Measurements from ENCODE around the gene ATP2C2. TPM values are rescaled to one million over a fixed set of nuclear protein-coding genes. Genes with fewer than 3 reads are reported as not detected.
A peak's percentile ranks its signal among the peaks of the same experiment; 100 is the strongest.

The ATP2C2 gene
- total RNA-seq, 2 experiments from 2014 or later = not detected

DNA sequence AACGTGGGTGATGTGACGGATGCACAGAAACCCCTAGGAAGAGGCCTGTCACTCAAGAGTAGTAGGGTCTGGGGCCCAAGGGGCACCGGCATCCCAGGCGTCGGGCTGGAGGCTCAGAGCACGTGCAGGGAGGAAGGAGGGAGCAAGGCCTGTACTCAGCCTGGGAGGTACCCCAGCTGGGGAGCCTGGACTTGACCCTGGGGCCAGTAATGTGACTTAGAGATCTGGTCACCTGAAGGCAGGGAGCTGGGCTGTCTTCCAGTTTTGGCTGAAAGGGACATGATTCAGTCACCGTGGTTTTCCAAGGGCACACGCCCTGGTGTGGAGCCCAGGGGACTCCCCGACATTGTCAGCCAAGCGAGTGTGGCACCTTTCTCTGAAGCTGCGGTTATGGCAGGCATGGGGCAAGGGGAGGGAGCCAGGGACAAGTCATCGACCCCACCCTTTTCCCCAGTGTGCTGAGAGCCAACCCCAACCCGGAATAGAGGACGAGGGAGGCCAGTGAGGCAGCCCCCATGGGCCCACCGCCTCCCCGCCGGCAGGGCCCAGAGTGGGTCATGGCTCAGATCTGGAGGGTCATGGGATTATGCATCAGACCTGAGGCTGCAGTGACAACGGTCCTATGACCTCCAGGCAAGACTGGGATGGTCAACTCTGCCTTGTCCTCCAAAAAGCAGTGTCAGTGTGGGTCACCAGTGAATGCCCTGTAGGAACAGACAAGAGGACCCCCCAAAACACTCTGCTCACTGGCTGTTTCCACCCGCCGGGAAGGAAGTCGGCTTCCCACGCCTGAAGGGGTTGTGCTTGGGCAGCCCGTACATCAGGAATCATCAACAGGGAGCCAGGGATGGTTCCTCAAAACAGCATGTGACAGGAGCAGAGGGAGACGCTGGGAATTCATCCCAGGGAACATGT lies 94.2 kb downstream of the ATP2C2 start:
- Mint-ChIP-seq H3K4me3 (no peak overlapping the region), H3K9me3 (peaks cover 7% of the 10 kb centered on the region), H3K4me1 (ENCODE audit: low read depth) (no peaks in the 10 kb centered on the region), H3K27me3 (no peaks in the 10 kb centered on the region), H3K36me3 (ENCODE audit: low read depth) (peaks cover 28% of the 10 kb centered on the region), H3K27ac (no peak overlapping the region)
- ATAC-seq (ENCODE audit: poor library complexity) (no peak), DNase-seq (peak in 1 of 14 experiments; percentile 20)
- H3K4me1 ChIP-seq (ENCODE audit: insufficient read depth, low read length) = no peaks in the 10 kb centered on the region
- intact Hi-C loops (cut with DNase I, micrococcal nuclease) = no loop called here
- H3K27ac ChIP-seq (ENCODE audit: low read depth in 1 of 2, low read length in 2 of 2) = no peak overlapping the region
- ChIA-PET CTCF (no interaction called here), POLR2A (no interaction called here)
- H3K27me3 ChIP-seq (ENCODE audit: control insufficient read depth in 1 of 2, insufficient read depth in 2 of 2, low read length in 2 of 2) = no peaks in the 10 kb centered on the region
- TF ChIP-seq, protein P1, sequence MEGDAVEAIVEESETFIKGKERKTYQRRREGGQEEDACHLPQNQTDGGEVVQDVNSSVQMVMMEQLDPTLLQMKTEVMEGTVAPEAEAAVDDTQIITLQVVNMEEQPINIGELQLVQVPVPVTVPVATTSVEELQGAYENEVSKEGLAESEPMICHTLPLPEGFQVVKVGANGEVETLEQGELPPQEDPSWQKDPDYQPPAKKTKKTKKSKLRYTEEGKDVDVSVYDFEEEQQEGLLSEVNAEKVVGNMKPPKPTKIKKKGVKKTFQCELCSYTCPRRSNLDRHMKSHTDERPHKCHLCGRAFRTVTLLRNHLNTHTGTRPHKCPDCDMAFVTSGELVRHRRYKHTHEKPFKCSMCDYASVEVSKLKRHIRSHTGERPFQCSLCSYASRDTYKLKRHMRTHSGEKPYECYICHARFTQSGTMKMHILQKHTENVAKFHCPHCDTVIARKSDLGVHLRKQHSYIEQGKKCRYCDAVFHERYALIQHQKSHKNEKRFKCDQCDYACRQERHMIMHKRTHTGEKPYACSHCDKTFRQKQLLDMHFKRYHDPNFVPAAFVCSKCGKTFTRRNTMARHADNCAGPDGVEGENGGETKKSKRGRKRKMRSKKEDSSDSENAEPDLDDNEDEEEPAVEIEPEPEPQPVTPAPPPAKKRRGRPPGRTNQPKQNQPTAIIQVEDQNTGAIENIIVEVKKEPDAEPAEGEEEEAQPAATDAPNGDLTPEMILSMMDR (IDR thresholded peaks at IDR 0.05) = no peak
- no peak overlapping the region for H3K4me3 ChIP-seq (ENCODE audit: low read length)
- H3K36me3 ChIP-seq (ENCODE audit: insufficient read depth, low read length) = peaks cover 8% of the 10 kb centered on the region
- peaks cover 6 to 11% of the 10 kb centered on the region in 2 experiments for H3K9me3 ChIP-seq (ENCODE audit: control insufficient read depth in 1 of 2, insufficient read depth in 1 of 2, low read length in 2 of 2)

DNA sequence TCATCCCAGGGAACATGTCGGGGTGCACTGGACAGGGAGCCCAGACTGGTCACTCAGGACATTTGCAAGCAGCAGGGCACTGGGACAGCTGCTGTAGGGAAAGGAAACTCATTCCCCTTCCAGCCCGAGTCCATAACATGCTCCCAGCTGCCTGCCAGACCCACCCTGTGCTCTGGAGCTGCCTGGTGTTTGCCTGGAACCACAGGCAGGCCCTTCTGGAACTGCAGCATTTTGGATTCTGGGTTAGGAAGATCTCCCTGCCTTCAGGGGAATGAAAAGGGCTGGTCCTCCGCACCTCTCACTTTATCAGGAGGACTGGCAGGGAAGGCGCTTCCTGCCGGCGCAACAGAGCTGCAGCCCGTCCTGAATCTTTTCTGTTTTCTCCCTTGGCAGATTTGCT lies 94.9 kb downstream of the ATP2C2 start:
- Mint-ChIP-seq H3K9me3 (peaks cover 12% of the 10 kb centered on the region), H3K27ac (no peak overlapping the region), H3K36me3 (ENCODE audit: low read depth) (peaks cover 35% of the 10 kb centered on the region), H3K27me3 (no peaks in the 10 kb centered on the region), H3K4me1 (ENCODE audit: low read depth) (no peaks in the 10 kb centered on the region), H3K4me3 (no peak overlapping the region)
- H3K36me3 ChIP-seq (ENCODE audit: insufficient read depth, low read length) = peaks cover 10% of the 10 kb centered on the region
- H3K4me3 ChIP-seq (ENCODE audit: low read length) = no peak overlapping the region
- intact Hi-C loops (cut with DNase I, micrococcal nuclease) = no loop called here
- no peak overlapping the region for H3K27ac ChIP-seq (ENCODE audit: low read depth in 1 of 2, low read length in 2 of 2)
- H3K27me3 ChIP-seq (ENCODE audit: control insufficient read depth in 1 of 2, insufficient read depth in 2 of 2, low read length in 2 of 2) = no peaks in the 10 kb centered on the region
- no peaks in the 10 kb centered on the region for H3K4me1 ChIP-seq (ENCODE audit: insufficient read depth, low read length)
- TF ChIP-seq, protein P1 (IDR thresholded peaks at IDR 0.05) = no peak
- ChIA-PET CTCF (no interaction called here), POLR2A (no interaction called here)
- peak in 1 of 14 experiments; percentile 21 for DNase-seq
- peaks cover 11% of the 10 kb centered on the region in 2 experiments for H3K9me3 ChIP-seq (ENCODE audit: control insufficient read depth in 1 of 2, insufficient read depth in 1 of 2, low read length in 2 of 2)
- ATAC-seq (ENCODE audit: poor library complexity) = no peak

DNA sequence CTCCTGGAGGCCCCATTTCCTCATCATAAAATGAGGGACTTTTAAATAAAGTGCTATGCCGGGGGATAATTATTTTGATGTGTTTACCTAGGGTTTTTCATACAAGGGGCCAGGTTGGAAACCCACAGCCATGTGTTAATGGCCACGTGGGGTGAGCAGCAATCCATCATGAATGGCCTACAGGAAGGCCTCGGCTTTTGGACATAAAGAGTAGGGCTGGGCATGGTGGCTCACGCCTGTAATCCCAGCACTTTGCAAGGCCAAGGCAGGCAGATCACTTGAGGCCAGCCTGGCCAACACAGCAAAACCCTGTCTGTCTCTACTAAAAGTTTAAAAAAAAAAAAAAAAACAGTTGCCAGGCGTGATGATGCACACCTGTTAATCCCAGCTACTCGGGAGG lies 95.8 kb downstream of the ATP2C2 start:
- Histone ChIP-seq H3K27me3 (ENCODE audit: control insufficient read depth in 1 of 2, insufficient read depth in 2 of 2, low read length in 2 of 2) (no peaks in the 10 kb centered on the region), H3K36me3 (ENCODE audit: insufficient read depth, low read length) (peaks cover 10% of the 10 kb centered on the region), H3K4me3 (ENCODE audit: low read length) (no peak overlapping the region), H3K4me1 (ENCODE audit: insufficient read depth, low read length) (no peaks in the 10 kb centered on the region), H3K9me3 (ENCODE audit: control insufficient read depth in 1 of 2, insufficient read depth in 1 of 2, low read length in 2 of 2) (peaks cover 4 to 11% of the 10 kb centered on the region in 2 experiments), H3K27ac (ENCODE audit: low read depth in 1 of 2, low read length in 2 of 2) (no peak overlapping the region)
- no peaks in the 10 kb centered on the region for H3K4me1 Mint-ChIP-seq (ENCODE audit: low read depth)
- DNase-seq = no peak
- no peak for ATAC-seq (ENCODE audit: poor library complexity)
- intact Hi-C loops (cut with DNase I, micrococcal nuclease) = no loop called here
- no peak overlapping the region for H3K27ac Mint-ChIP-seq
- peaks cover 43% of the 10 kb centered on the region for H3K36me3 Mint-ChIP-seq (ENCODE audit: low read depth)
- no peak overlapping the region for H3K4me3 Mint-ChIP-seq
- POLR2A ChIA-PET = no interaction called here
- no peaks in the 10 kb centered on the region for H3K27me3 Mint-ChIP-seq
- CTCF ChIA-PET = no interaction called here
- TF ChIP-seq, protein P1 (IDR thresholded peaks at IDR 0.05) = no peak
- peaks cover 12% of the 10 kb centered on the region for H3K9me3 Mint-ChIP-seq

Measured in CD4-positive, alpha-beta T cell (primary cell).